GM23338 (cell line): ENCODE data around the gene CASP7. TPM values are rescaled to one million over a fixed set of nuclear protein-coding genes. Genes with fewer than 3 reads are reported as not detected.

Experiments used
- ATAC-seq: fragments of 200-7000 bp; cut with Tn5 transposase; 3 replicates; pipeline ENCODE4 v1.9.1; 2020
- DNase-seq: peaks from one replicate; pipeline ENCODE4 v3.0.0-alpha.2; 2015; ENCODE audit warnings: low spot score
- H2AFZ ChIP-seq: fragments of 200-600 bp; sonication (generic); 2 replicates; pipeline ENCODE4 v1.8.0; 2016; ENCODE audit warnings: antibody characterized with exemption, mild to moderate bottlenecking, moderate library complexity
- H3F3A ChIP-seq: fragments of 200-600 bp; sonication (generic); replicated peaks from 2 replicates; pipeline ENCODE4 v1.8.0; 2017; ENCODE audit warnings: antibody characterized with exemption, mixed run types, low read depth
- H3K27ac ChIP-seq: fragments of 200-600 bp; sonication (generic); 2 replicates; pipeline ENCODE4 v1.6.1; 2016; ENCODE audit warnings: low read depth
- H3K27me3 ChIP-seq: fragments of 200-600 bp; sonication (generic); 2 replicates; pipeline ENCODE4 v1.8.0; 2016; ENCODE audit warnings: mild to moderate bottlenecking, mixed run types, moderate library complexity; ENCODE audit not compliant: insufficient read depth
- H3K36me3 ChIP-seq: fragments of 200-600 bp; sonication (generic); 2 replicates; pipeline ENCODE4 v1.8.0; 2016; ENCODE audit warnings: mild to moderate bottlenecking; ENCODE audit not compliant: insufficient read depth
- H3K4me1 ChIP-seq: fragments of 200-600 bp; sonication (generic); 2 replicates; pipeline ENCODE4 v1.8.0; 2016; ENCODE audit warnings: mild to moderate bottlenecking, moderate library complexity; ENCODE audit not compliant: insufficient read depth
- H3K4me2 ChIP-seq: fragments of 200-600 bp; sonication (generic); 2 replicates; pipeline ENCODE4 v1.7.1; 2017; ENCODE audit warnings: mixed run types
- H3K4me3 ChIP-seq: fragments of 200-600 bp; sonication (generic); 2 replicates; pipeline ENCODE4 v1.6.1; 2016; ENCODE audit warnings: mixed run types
- H3K79me2 ChIP-seq: fragments of 200-600 bp; sonication (generic); replicated peaks from 2 replicates; pipeline ENCODE4 v1.8.0; 2017; ENCODE audit warnings: mild to moderate bottlenecking; ENCODE audit not compliant: insufficient read depth
- H3K9me2 ChIP-seq: fragments of 200-600 bp; sonication (generic); 2 replicates; pipeline ENCODE4 v1.8.0; 2017; ENCODE audit not compliant: insufficient read depth
- H4K20me1 ChIP-seq: fragments of 200-600 bp; sonication (generic); replicated peaks from 2 replicates; pipeline ENCODE4 v1.8.0; 2017; ENCODE audit warnings: mild to moderate bottlenecking; ENCODE audit not compliant: insufficient read depth
- H3K27ac Mint-ChIP-seq: 2 replicates; pipeline ENCODE4 v1.8.0; 2020; ENCODE audit warnings: inconsistent platforms, mild to moderate bottlenecking, moderate library complexity, mixed read lengths
- H3K27me3 Mint-ChIP-seq: 3 replicates; pipeline ENCODE4 v1.8.0; 2022; ENCODE audit warnings: low read depth, mild to moderate bottlenecking, moderate library complexity, mixed read lengths, inconsistent platforms; ENCODE audit not compliant: insufficient read depth, poor library complexity
- H3K36me3 Mint-ChIP-seq: 3 replicates; pipeline ENCODE4 v1.8.0; 2021; ENCODE audit warnings: low read depth, mild to moderate bottlenecking, inconsistent platforms, moderate library complexity, mixed read lengths
- H3K4me1 Mint-ChIP-seq: 3 replicates; pipeline ENCODE4 v1.8.0; 2020; ENCODE audit warnings: mild to moderate bottlenecking, inconsistent platforms, mixed read lengths
- H3K4me3 Mint-ChIP-seq: 3 replicates; pipeline ENCODE4 v1.8.0; 2021; ENCODE audit warnings: moderate library complexity, mild to moderate bottlenecking, inconsistent platforms, mixed read lengths
- H3K9me3 Mint-ChIP-seq: 3 replicates; pipeline ENCODE4 v1.8.0; 2020; ENCODE audit warnings: moderate library complexity, mild to moderate bottlenecking, inconsistent platforms, mixed read lengths
- CREB1 ChIP-seq: fragments of 250-450 bp; sonication (Bioruptor Pico); IDR thresholded peaks from 2 replicates; pipeline ENCODE4 v1.5.0; 2020; ENCODE audit warnings: low read depth, mild to moderate bottlenecking, moderate library complexity
- EZH2 ChIP-seq: fragments of 200-600 bp; sonication (generic); IDR thresholded peaks from one replicate; pipeline ENCODE4 v1.8.0; 2017; ENCODE audit warnings: antibody characterized with exemption, mild to moderate bottlenecking, low read depth; ENCODE audit not compliant: unreplicated experiment
- EZH2phosphoT487 ChIP-seq: fragments of 200-600 bp; sonication (generic); IDR thresholded peaks from one replicate; pipeline ENCODE4 v1.8.1; 2018; ENCODE audit warnings: antibody characterized with exemption; ENCODE audit not compliant: unreplicated experiment
- JUNB ChIP-seq: IDR thresholded peaks from one replicate; pipeline ENCODE4 v1.6.1; 2016; ENCODE audit warnings: antibody characterized with exemption; ENCODE audit not compliant: unreplicated experiment
- NANOG ChIP-seq: IDR thresholded peaks from 2 replicates; pipeline ENCODE4 v1.6.1; 2016; ENCODE audit warnings: antibody characterized with exemption, borderline replicate concordance
- POLR2AphosphoS5 ChIP-seq: IDR thresholded peaks from 2 replicates; pipeline ENCODE4 v1.6.1; 2016; ENCODE audit warnings: antibody characterized with exemption, low read depth
- ZNF114 ChIP-seq: fragments of 250-450 bp; sonication (Bioruptor Pico); IDR thresholded peaks from 2 replicates; pipeline ENCODE4 v1.5.0; 2020; ENCODE audit warnings: mild to moderate bottlenecking, moderate library complexity
- ZNF331 ChIP-seq: fragments of 250-450 bp; sonication (Bioruptor Pico); IDR thresholded peaks from 2 replicates; pipeline ENCODE4 v1.5.0; 2020; ENCODE audit warnings: low read depth, mild to moderate bottlenecking, moderate library complexity
- polyA plus RNA-seq: library from polyadenylated mRNA; unstranded; fragments of >200 nt; fragmentation: Nextera tagmentation; extraction: Ambion mirVana; gene quantifications from 2 replicates; pipeline ENCODE4 v1.2.1, GENCODE V29; 2016
- total RNA-seq: library from RNA; depleted of rRNA; stranded (reverse); fragments of >200 nt; shearing (Covaris generic); gene quantifications from 2 replicates; pipeline ENCODE4 v1.2.3, GENCODE V29; 2014
- TF ChIP-seq, protein P1 (sequence below): fragments of 250-450 bp; sonication (Bioruptor Pico); IDR thresholded peaks from 2 replicates; pipeline ENCODE4 v1.5.0; 2020; ENCODE audit warnings: mild to moderate bottlenecking, moderate library complexity
- TF ChIP-seq, protein P2 (sequence below): IDR thresholded peaks from one replicate; pipeline ENCODE4 v1.6.1; 2018; ENCODE audit warnings: antibody characterized with exemption; ENCODE audit not compliant: unreplicated experiment
- TF ChIP-seq, protein P3 (sequence below): IDR thresholded peaks from 2 replicates; pipeline ENCODE4 v1.6.1; 2016; ENCODE audit warnings: antibody characterized with exemption

Gene CASP7
- total and polyA plus RNA-seq, 2 experiments from 2014 or later = 2.1 to 7.0 TPM

DNA sequence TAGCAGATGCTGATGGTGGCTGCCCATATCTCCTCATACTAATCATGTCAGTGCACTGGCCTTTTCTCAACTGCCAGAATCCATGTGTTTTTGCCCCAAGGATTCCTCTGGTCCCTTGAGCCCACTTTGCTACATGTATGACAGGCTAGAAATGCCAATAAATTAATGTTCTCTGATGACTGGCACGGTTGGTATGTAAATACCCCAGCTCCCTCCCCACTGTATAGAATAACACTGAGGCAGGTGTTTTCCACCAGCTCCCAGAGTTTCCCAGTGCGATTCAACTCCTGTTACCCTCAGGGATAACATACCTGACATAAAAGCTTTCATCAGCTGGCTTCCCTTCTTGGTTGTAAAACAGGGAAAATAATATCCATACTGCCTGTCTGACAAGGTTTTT is 62.8 kb downstream of the CASP7 start:
- Histone ChIP-seq H3K79me2 (no peaks in the 10 kb centered on the region), H3F3A (no peaks in the 10 kb centered on the region), H3K4me2 (no peak overlapping the region), H3K4me3 (no peak overlapping the region), H3K4me1 (no peaks in the 10 kb centered on the region), H3K36me3 (no peaks in the 10 kb centered on the region), H3K27ac (no peak overlapping the region), H4K20me1 (no peaks in the 10 kb centered on the region), H3K9me2 (peaks cover 5% of the 10 kb centered on the region; the same call in 1 of the 2 replicates), H3K27me3 (no peaks in the 10 kb centered on the region), H2AFZ (no peak overlapping the region)
- no peaks in the 10 kb centered on the region for H3K4me1 Mint-ChIP-seq
- ATAC-seq (no peak), DNase-seq (no peak)
- no peak overlapping the region for H3K4me3 Mint-ChIP-seq
- no peaks in the 10 kb centered on the region for H3K9me3 Mint-ChIP-seq
- TF ChIP-seq ZNF331 (CRISPR knock-in tag) (no peak), JUNB (no peak), NANOG (no peak), ZNF114 (CRISPR knock-in tag) (no peak)
- TF ChIP-seq, protein P1, sequence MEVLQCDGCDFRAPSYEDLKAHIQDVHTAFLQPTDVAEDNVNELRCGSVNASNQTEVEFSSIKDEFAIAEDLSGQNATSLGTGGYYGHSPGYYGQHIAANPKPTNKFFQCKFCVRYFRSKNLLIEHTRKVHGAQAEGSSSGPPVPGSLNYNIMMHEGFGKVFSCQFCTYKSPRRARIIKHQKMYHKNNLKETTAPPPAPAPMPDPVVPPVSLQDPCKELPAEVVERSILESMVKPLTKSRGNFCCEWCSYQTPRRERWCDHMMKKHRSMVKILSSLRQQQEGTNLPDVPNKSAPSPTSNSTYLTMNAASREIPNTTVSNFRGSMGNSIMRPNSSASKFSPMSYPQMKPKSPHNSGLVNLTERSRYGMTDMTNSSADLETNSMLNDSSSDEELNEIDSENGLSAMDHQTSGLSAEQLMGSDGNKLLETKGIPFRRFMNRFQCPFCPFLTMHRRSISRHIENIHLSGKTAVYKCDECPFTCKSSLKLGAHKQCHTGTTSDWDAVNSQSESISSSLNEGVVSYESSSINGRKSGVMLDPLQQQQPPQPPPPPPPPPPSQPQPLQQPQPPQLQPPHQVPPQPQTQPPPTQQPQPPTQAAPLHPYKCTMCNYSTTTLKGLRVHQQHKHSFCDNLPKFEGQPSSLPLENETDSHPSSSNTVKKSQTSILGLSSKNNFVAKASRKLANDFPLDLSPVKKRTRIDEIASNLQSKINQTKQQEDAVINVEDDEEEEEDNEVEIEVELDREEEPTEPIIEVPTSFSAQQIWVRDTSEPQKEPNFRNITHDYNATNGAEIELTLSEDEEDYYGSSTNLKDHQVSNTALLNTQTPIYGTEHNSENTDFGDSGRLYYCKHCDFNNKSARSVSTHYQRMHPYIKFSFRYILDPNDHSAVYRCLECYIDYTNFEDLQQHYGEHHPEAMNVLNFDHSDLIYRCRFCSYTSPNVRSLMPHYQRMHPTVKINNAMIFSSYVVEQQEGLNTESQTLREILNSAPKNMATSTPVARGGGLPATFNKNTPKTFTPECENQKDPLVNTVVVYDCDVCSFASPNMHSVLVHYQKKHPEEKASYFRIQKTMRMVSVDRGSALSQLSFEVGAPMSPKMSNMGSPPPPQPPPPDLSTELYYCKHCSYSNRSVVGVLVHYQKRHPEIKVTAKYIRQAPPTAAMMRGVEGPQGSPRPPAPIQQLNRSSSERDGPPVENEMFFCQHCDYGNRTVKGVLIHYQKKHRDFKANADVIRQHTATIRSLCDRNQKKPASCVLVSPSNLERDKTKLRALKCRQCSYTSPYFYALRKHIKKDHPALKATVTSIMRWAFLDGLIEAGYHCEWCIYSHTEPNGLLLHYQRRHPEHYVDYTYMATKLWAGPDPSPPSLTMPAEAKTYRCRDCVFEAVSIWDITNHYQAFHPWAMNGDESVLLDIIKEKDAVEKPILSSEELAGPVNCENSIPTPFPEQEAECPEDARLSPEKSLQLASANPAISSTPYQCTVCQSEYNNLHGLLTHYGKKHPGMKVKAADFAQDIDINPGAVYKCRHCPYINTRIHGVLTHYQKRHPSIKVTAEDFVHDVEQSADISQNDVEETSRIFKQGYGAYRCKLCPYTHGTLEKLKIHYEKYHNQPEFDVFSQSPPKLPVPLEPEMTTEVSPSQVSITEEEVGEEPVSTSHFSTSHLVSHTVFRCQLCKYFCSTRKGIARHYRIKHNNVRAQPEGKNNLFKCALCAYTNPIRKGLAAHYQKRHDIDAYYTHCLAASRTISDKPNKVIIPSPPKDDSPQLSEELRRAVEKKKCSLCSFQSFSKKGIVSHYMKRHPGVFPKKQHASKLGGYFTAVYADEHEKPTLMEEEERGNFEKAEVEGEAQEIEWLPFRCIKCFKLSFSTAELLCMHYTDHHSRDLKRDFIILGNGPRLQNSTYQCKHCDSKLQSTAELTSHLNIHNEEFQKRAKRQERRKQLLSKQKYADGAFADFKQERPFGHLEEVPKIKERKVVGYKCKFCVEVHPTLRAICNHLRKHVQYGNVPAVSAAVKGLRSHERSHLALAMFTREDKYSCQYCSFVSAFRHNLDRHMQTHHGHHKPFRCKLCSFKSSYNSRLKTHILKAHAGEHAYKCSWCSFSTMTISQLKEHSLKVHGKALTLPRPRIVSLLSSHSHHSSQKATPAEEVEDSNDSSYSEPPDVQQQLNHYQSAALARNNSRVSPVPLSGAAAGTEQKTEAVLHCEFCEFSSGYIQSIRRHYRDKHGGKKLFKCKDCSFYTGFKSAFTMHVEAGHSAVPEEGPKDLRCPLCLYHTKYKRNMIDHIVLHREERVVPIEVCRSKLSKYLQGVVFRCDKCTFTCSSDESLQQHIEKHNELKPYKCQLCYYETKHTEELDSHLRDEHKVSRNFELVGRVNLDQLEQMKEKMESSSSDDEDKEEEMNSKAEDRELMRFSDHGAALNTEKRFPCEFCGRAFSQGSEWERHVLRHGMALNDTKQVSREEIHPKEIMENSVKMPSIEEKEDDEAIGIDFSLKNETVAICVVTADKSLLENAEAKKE = no peak
- H3K27ac Mint-ChIP-seq = no peak overlapping the region
- H3K36me3 Mint-ChIP-seq = no peaks in the 10 kb centered on the region
- peaks cover 7% of the 10 kb centered on the region for H3K27me3 Mint-ChIP-seq

DNA sequence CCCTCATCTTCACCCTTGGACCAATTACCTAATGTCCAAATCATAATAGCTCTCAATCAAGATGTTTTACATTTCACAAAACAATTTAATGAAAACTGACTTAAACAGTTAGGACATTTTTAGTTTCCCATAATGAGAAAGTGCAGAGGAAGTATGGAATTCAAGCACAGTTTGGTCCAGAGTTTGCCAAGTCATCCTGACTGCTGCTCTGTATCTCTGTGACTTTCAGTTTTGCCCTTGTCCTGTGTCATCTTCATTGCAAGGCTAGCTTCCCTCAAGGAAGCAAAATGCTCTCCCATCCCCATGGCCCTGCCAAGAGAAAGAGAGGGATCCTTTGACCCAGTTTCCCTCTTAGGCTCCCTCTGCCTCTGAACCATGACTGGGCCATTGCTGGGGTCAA is 63.9 kb downstream of the CASP7 start:
- Histone ChIP-seq H4K20me1 (no peaks in the 10 kb centered on the region), H3K4me1 (no peaks in the 10 kb centered on the region), H3K4me3 (no peak overlapping the region), H3K27me3 (no peaks in the 10 kb centered on the region), H3K79me2 (no peaks in the 10 kb centered on the region), H3K27ac (no peak overlapping the region), H3K4me2 (no peak overlapping the region), H2AFZ (no peak overlapping the region), H3F3A (no peaks in the 10 kb centered on the region), H3K9me2 (peaks cover 5% of the 10 kb centered on the region; the same call in 1 of the 2 replicates), H3K36me3 (no peaks in the 10 kb centered on the region)
- Mint-ChIP-seq H3K9me3 (no peaks in the 10 kb centered on the region), H3K36me3 (no peaks in the 10 kb centered on the region), H3K4me3 (no peak overlapping the region), H3K27ac (no peak overlapping the region), H3K27me3 (peaks cover 7% of the 10 kb centered on the region), H3K4me1 (no peaks in the 10 kb centered on the region)
- ATAC-seq (no peak), DNase-seq (no peak)
- TF ChIP-seq EZH2phosphoT487 = no peak
- TF ChIP-seq POLR2AphosphoS5 = no peak
- no peak for TF ChIP-seq NANOG
- no peak for TF ChIP-seq JUNB
- no peak for TF ChIP-seq ZNF331 (CRISPR knock-in tag)
- TF ChIP-seq, protein P2, sequence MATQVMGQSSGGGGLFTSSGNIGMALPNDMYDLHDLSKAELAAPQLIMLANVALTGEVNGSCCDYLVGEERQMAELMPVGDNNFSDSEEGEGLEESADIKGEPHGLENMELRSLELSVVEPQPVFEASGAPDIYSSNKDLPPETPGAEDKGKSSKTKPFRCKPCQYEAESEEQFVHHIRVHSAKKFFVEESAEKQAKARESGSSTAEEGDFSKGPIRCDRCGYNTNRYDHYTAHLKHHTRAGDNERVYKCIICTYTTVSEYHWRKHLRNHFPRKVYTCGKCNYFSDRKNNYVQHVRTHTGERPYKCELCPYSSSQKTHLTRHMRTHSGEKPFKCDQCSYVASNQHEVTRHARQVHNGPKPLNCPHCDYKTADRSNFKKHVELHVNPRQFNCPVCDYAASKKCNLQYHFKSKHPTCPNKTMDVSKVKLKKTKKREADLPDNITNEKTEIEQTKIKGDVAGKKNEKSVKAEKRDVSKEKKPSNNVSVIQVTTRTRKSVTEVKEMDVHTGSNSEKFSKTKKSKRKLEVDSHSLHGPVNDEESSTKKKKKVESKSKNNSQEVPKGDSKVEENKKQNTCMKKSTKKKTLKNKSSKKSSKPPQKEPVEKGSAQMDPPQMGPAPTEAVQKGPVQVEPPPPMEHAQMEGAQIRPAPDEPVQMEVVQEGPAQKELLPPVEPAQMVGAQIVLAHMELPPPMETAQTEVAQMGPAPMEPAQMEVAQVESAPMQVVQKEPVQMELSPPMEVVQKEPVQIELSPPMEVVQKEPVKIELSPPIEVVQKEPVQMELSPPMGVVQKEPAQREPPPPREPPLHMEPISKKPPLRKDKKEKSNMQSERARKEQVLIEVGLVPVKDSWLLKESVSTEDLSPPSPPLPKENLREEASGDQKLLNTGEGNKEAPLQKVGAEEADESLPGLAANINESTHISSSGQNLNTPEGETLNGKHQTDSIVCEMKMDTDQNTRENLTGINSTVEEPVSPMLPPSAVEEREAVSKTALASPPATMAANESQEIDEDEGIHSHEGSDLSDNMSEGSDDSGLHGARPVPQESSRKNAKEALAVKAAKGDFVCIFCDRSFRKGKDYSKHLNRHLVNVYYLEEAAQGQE = no peak
- no peak for TF ChIP-seq EZH2
- TF ChIP-seq, protein P3, sequence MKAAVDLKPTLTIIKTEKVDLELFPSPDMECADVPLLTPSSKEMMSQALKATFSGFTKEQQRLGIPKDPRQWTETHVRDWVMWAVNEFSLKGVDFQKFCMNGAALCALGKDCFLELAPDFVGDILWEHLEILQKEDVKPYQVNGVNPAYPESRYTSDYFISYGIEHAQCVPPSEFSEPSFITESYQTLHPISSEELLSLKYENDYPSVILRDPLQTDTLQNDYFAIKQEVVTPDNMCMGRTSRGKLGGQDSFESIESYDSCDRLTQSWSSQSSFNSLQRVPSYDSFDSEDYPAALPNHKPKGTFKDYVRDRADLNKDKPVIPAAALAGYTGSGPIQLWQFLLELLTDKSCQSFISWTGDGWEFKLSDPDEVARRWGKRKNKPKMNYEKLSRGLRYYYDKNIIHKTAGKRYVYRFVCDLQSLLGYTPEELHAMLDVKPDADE = no peak
- TF ChIP-seq CREB1 (CRISPR knock-in tag) = no peak
